Measurements from ENCODE around the gene C19orf85.

C19orf85 gene

DNA sequence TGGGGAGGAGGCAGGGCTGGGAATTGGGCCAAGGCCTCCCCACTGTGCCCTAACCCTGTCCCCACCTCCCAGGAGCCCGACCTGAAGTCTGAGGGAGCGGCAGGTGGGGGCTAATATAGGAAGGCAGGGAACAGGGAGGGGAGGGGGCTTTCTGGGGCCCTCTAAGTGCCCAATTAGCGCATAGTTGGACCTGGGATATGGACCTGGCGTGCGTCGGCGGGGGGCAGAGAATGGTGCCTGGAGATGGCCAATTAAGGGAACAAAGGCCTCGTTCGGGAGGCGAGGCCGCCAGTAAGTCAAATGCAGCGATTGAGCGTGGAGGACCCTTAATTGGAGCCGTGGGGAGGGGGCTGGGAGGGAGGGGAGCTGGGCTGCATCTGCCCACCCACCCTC is at the start of gene C19orf85:
C19orf85 (minus strand) TSS at position 90 of the 393 bp plus-strand sequence. CDS start 197 bp downstream, outside the sequence.
- no peaks in the 10 kb centered on the region for H3K27me3 ChIP-seq (replicated peaks)
- no peak for DNase-seq
- TF ChIP-seq, protein P1, sequence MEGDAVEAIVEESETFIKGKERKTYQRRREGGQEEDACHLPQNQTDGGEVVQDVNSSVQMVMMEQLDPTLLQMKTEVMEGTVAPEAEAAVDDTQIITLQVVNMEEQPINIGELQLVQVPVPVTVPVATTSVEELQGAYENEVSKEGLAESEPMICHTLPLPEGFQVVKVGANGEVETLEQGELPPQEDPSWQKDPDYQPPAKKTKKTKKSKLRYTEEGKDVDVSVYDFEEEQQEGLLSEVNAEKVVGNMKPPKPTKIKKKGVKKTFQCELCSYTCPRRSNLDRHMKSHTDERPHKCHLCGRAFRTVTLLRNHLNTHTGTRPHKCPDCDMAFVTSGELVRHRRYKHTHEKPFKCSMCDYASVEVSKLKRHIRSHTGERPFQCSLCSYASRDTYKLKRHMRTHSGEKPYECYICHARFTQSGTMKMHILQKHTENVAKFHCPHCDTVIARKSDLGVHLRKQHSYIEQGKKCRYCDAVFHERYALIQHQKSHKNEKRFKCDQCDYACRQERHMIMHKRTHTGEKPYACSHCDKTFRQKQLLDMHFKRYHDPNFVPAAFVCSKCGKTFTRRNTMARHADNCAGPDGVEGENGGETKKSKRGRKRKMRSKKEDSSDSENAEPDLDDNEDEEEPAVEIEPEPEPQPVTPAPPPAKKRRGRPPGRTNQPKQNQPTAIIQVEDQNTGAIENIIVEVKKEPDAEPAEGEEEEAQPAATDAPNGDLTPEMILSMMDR (IDR thresholded peaks at IDR 0.05; ENCODE audit: low read depth, low read length, missing control alignments), result no peak
- H3K4me3 ChIP-seq (ENCODE audit: low read depth, low read length), result no peak within 1 kb of the TSS
- H3K36me3 ChIP-seq (replicated peaks), result no peaks in the 10 kb centered on the region
- in situ Hi-C loops (cut with HindIII; ENCODE audit: low pct_ligation_motif_present, low sequenced_read_pairs), result no loop called here
- no peak within 1 kb of the TSS for H3K27ac ChIP-seq

DNA sequence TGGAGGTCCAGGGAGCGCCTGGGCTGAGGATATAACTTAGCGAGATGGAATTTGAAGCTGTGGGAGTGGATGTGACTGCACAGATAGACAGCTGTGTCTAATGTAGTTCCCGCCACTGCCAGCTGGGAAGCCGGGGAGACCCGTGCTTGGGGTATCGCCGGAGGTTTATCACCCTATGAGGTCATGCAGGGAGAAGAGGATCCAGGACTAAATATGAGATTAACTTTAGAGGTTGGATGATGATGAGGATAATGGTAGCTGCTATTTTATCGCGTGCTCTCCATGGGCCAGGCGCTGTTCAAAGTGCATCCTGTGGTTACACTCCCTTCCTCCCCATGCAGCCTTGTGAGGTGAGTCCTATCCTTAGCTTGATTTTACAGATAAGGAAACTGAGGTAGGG is 43.6 kb upstream of the C19orf85 start:
- H3K4me3 ChIP-seq (ENCODE audit: low read depth, low read length), result no peak overlapping the region
- TF ChIP-seq, protein P1 (IDR thresholded peaks at IDR 0.05; ENCODE audit: low read depth, low read length, missing control alignments), result no peak
- H3K27ac ChIP-seq, result no peak overlapping the region
- no peaks in the 10 kb centered on the region for H3K27me3 ChIP-seq (replicated peaks)
- no peaks in the 10 kb centered on the region for H3K36me3 ChIP-seq (replicated peaks)
- in situ Hi-C loops (cut with HindIII; ENCODE audit: low pct_ligation_motif_present, low sequenced_read_pairs), result no loop called here
- DNase-seq, result no peak

DNA sequence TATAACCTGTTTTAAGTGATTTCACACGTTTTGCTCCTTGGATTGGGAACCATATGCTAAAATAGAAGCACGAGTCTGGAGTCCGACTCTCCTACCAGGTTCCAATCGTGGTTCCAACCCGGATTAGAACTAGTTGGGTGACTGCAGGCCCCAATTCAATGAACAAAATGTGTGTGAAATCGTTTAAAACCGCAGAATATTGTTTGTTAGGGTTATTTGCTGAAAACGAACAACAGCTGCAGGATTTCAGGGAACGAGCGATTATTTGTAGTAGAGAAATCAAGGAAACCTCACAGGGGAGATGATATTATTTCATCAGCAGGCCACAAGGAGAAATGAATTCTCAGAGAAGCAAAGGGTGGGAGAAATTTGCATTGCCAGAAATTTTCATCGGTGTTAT is 40.4 kb upstream of the C19orf85 start:
- in situ Hi-C loops (cut with HindIII; ENCODE audit: low pct_ligation_motif_present, low sequenced_read_pairs), result no loop called here
- Histone ChIP-seq H3K36me3 (replicated peaks) (peaks cover 8% of the 10 kb centered on the region), H3K27ac (no peak overlapping the region), H3K27me3 (replicated peaks) (no peaks in the 10 kb centered on the region), H3K4me3 (ENCODE audit: low read depth, low read length) (no peak overlapping the region)
- no peak for DNase-seq
- TF ChIP-seq, protein P1 (IDR thresholded peaks at IDR 0.05; ENCODE audit: low read depth, low read length, missing control alignments), result no peak

DNA sequence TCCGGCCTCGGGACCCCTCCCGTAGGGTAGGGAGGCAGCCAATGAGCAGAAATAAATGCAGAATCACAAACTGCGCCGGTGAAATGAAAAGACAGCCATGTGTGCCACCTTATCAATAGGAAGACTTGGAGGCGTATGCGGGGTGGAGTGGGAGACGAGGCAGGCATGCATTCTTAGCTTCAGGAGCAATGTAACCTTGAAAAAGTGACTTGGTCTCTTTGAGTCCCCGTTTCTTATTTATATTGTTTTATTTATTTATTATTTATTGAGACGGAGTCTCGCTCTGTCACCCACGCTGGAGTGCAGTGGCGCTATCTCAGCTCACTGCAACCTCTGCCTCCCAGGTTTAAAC is 39.7 kb upstream of the C19orf85 start:
- TF ChIP-seq, protein P1 (IDR thresholded peaks at IDR 0.05; ENCODE audit: low read depth, low read length, missing control alignments), result no peak
- in situ Hi-C loops (cut with HindIII; ENCODE audit: low pct_ligation_motif_present, low sequenced_read_pairs), result no loop called here
- no peak for DNase-seq
- no peaks in the 10 kb centered on the region for H3K27me3 ChIP-seq (replicated peaks)
- no peak overlapping the region for H3K27ac ChIP-seq
- no peak overlapping the region for H3K4me3 ChIP-seq (ENCODE audit: low read depth, low read length)
- peaks cover 11% of the 10 kb centered on the region for H3K36me3 ChIP-seq (replicated peaks)

DNA sequence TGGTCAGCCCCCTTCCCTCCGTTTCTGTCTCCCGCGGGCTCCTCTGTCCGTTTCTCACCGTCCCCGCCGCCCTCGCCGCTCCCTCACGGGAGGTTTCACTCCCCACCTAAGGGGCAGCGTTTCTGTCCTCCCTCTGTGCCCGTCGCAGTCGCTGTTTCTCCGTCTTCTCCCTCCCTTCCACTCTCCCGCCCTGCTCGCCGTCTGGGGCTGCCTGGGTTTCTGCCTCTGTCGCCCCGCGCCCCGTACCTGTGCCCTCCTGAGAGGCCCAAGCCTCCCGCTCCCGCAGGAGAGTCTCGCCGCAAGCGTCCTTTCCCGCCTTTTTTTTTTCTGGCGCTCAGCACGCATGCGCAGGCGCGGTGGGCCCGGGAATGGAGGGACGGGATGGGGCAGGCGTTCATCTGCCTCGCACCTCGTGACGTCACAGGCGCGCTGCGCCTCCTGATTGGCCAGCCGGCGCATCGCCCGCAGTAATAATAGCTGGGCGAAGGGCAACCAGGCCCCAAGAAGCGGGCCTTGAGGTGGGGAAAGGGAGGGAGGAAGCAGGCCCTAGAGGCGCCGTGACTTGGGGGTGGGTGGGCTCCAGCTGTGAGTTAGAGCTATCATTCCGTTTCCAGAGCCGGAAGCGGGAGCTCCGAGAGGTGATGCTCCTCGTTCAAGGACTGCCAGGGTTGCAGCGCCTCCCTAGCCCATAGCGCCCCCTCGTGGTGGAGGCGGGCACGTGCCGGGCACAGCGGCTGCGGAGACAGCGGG is 39.1 kb upstream of the C19orf85 start:
- Histone ChIP-seq H3K36me3 (replicated peaks) (peaks cover 11% of the 10 kb centered on the region), H3K27me3 (replicated peaks) (no peaks in the 10 kb centered on the region), H3K4me3 (ENCODE audit: low read depth, low read length) (peak overlapping the region; percentile 51), H3K27ac (no peak overlapping the region)
- DNase-seq, result peak; percentile 84
- in situ Hi-C loops (cut with HindIII; ENCODE audit: low pct_ligation_motif_present, low sequenced_read_pairs), result no loop called here
- TF ChIP-seq, protein P1 (IDR thresholded peaks at IDR 0.05; ENCODE audit: low read depth, low read length, missing control alignments), result peak; percentile 93

DNA sequence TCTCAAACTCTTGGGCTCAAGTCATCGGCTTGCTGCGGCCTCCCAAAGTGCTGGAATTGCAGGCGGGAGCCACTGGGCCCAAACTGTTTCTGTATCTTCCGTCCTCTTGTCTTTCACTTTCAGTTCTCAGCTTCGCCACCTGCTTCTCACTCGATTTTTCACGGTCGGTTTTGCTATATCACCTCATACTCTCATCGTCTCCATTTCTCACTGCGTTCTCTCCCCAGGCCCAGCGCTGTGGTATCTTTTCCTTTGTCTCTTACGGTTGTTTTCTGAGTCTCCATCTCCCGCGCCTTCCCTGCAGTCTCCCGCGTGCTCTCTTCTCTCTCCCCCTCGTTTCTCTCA is 38.6 kb upstream of the C19orf85 start:
- Histone ChIP-seq H3K27ac (no peak overlapping the region), H3K4me3 (ENCODE audit: low read depth, low read length) (no peak overlapping the region)
- in situ Hi-C loops (cut with HindIII; ENCODE audit: low pct_ligation_motif_present, low sequenced_read_pairs), result no loop called here

More for the DNA sequence above, 38.6 kb upstream of the C19orf85 start:
- no peak for DNase-seq
- Histone ChIP-seq H3K36me3 (replicated peaks) (peaks cover 11% of the 10 kb centered on the region), H3K27me3 (replicated peaks) (no peaks in the 10 kb centered on the region)
- TF ChIP-seq, protein P1 (IDR thresholded peaks at IDR 0.05; ENCODE audit: low read depth, low read length, missing control alignments), result no peak
